Tibial nerve (tissue), 4 donors: ENCODE data around the gene TRAPPC2L. TPM values are rescaled to one million over a fixed set of nuclear protein-coding genes. Genes with fewer than 3 reads are reported as not detected.

Source experiments
- DNase-seq, 2 donors: peaks; one replicate each; pipeline ENCODE4 v3.0.0-alpha.2; 2019; ENCODE audit warnings: low spot score in 2 of 2
- H3K27ac ChIP-seq, 4 donors: fragments of 200-600 bp; sonication (generic) in 3 of 4; one replicate each; pipeline ENCODE4 v1.5.1; 2017 to 2019; ENCODE audit warnings: mild to moderate bottlenecking in 1 of 4
- H3K27me3 ChIP-seq, 2 donors: fragments of 200-600 bp; sonication (generic) in 1 of 2; one replicate each; pipeline versions ENCODE4 v1.5.1 to v1.6.0; 2017 to 2019
- H3K36me3 ChIP-seq, 3 donors: fragments of 200-600 bp; sonication (generic); one replicate each; pipeline ENCODE4 v1.5.1; 2018 to 2019
- H3K4me1 ChIP-seq, 4 donors: fragments of 200-600 bp; sonication (generic) in 3 of 4; one replicate each; pipeline ENCODE4 v1.5.1; 2017 to 2019
- H3K4me3 ChIP-seq, 4 donors: fragments of 200-600 bp; sonication (generic) in 3 of 4; one replicate each; pipeline ENCODE4 v1.5.1; 2017 to 2019; ENCODE audit warnings: mild to moderate bottlenecking in 1 of 4, moderate library complexity in 1 of 4
- H3K9me3 ChIP-seq, 4 donors: fragments of 200-600 bp; sonication (generic) in 3 of 4; one replicate each; pipeline ENCODE4 v1.5.1; 2017 to 2019
- EP300 ChIP-seq, 2 donors: sonication (generic); formaldehyde crosslinking; IDR thresholded peaks; one replicate each; pipeline ENCODE4 v1.6.1; 2017; ENCODE audit warnings: antibody characterized with exemption in 2 of 2, mild to moderate bottlenecking in 1 of 2
- POLR2A ChIP-seq, 2 donors: fragments of 450-650 bp; IDR thresholded peaks; one replicate each; pipeline ENCODE4 v1.6.1; 2017; ENCODE audit warnings: antibody characterized with exemption in 2 of 2, mild to moderate bottlenecking in 2 of 2, moderate library complexity in 2 of 2
- WGBS, 2 donors: methylation state at CpG; one replicate each; pipeline ENCODE4 v1.1.5; 2018; 5-methylcytosine and 5-hydroxymethylcytosine counted together
- total RNA-seq, 4 donors: library from RNA; depleted of rRNA; stranded (reverse); fragments of >200 nt; gene quantifications; one replicate each; pipeline ENCODE4 v1.1.0, GENCODE V29; 2016
- TF ChIP-seq, protein P1 (sequence below), 5 experiments: fragments of 200-600 bp in 3 of 5; fragments of 450-650 bp in 2 of 5; sonication (generic) in 3 of 5; IDR thresholded peaks; one replicate each; pipeline ENCODE4 v1.5.1; 2016 to 2019; ENCODE audit warnings: antibody characterized with exemption in 5 of 5, mild to moderate bottlenecking in 3 of 5, moderate library complexity in 2 of 5

The TRAPPC2L gene
- total RNA-seq, 4 donors from 2014 or later = 18.0 to 36.6 (median 22.9) TPM

- Histone ChIP-seq H3K36me3 (peaks cover 3 to 45% (median 13%) of the 10 kb centered on the region in 3 donors), H3K4me3 (no peak overlapping the region), H3K27ac (no peak overlapping the region), H3K4me1 (no peaks in the 10 kb centered on the region), H3K9me3 (no peaks in the 10 kb centered on the region), H3K27me3 (peaks cover 0 to 8% of the 10 kb centered on the region in 2 donors)
- DNase-seq = no peak
- 65 to 78% methylated on average over 11 to 15 of the region's 18 CpGs for WGBS, 2 donors
- TF ChIP-seq, protein P1, sequence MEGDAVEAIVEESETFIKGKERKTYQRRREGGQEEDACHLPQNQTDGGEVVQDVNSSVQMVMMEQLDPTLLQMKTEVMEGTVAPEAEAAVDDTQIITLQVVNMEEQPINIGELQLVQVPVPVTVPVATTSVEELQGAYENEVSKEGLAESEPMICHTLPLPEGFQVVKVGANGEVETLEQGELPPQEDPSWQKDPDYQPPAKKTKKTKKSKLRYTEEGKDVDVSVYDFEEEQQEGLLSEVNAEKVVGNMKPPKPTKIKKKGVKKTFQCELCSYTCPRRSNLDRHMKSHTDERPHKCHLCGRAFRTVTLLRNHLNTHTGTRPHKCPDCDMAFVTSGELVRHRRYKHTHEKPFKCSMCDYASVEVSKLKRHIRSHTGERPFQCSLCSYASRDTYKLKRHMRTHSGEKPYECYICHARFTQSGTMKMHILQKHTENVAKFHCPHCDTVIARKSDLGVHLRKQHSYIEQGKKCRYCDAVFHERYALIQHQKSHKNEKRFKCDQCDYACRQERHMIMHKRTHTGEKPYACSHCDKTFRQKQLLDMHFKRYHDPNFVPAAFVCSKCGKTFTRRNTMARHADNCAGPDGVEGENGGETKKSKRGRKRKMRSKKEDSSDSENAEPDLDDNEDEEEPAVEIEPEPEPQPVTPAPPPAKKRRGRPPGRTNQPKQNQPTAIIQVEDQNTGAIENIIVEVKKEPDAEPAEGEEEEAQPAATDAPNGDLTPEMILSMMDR (IDR thresholded peaks at IDR 0.05) = no peak
- no peak for TF ChIP-seq EP300 (IDR thresholded peaks at IDR 0.05)
- no peak for TF ChIP-seq POLR2A (IDR thresholded peaks at IDR 0.05)
Measured at GRCh38 chr16:88864521-88864920, 7.6 kb downstream of the TRAPPC2L start.

DNA sequence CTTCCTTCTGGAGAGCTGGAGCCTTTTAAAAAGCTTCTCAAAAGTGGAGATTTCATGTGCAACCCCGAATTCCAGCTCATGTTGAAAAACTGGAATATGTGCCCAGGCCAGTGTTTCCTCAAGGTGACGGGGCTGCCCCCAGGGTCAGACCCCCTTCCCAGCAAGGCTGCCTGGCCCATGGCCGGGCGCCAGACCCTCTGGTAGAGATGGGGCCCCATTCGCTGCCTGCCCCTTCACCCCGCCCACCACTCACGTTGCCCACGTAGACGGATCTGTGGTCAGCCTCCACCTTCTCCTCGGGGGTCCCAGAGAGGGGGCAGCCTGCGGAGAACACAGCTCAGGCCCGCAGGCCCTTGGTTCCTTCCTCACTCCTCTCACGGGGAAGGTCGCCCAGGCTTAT, 8.4 kb downstream of the TRAPPC2L start:
- Histone ChIP-seq H3K9me3 (no peaks in the 10 kb centered on the region), H3K4me3 (no peak overlapping the region), H3K27ac (no peak overlapping the region), H3K36me3 (peaks cover 0 to 37% (median 12%) of the 10 kb centered on the region in 3 donors), H3K4me1 (no peaks in the 10 kb centered on the region), H3K27me3 (peaks cover 0 to 14% of the 10 kb centered on the region in 2 donors)
- DNase-seq = no peak
- TF ChIP-seq, protein P1 (IDR thresholded peaks at IDR 0.05) = no peak
- TF ChIP-seq POLR2A (IDR thresholded peaks at IDR 0.05) (no peak), EP300 (IDR thresholded peaks at IDR 0.05) (no peak)
- 64 to 65% methylated on average over 10 to 14 of the region's 14 CpGs for WGBS, 2 donors

- no peak overlapping the region for H3K27ac ChIP-seq
- peaks cover 0 to 3% (median 0%) of the 10 kb centered on the region in 4 donors for H3K4me1 ChIP-seq
- WGBS, 2 donors = 83 to 88% methylated on average over 5 to 7 of the region's 15 CpGs
- H3K36me3 ChIP-seq = peaks cover 0 to 32% (median 7%) of the 10 kb centered on the region in 3 donors
- H3K4me3 ChIP-seq = no peak overlapping the region
- DNase-seq = no peak
- no peaks in the 10 kb centered on the region for H3K9me3 ChIP-seq
- TF ChIP-seq EP300 (IDR thresholded peaks at IDR 0.05) = no peak
- no peak for TF ChIP-seq POLR2A (IDR thresholded peaks at IDR 0.05)
- TF ChIP-seq, protein P1 (IDR thresholded peaks at IDR 0.05) = no peak
- peaks cover 0 to 18% of the 10 kb centered on the region in 2 donors for H3K27me3 ChIP-seq
Measured at GRCh38 chr16:88865742-88866141, 8.8 kb downstream of the TRAPPC2L start.

DNA sequence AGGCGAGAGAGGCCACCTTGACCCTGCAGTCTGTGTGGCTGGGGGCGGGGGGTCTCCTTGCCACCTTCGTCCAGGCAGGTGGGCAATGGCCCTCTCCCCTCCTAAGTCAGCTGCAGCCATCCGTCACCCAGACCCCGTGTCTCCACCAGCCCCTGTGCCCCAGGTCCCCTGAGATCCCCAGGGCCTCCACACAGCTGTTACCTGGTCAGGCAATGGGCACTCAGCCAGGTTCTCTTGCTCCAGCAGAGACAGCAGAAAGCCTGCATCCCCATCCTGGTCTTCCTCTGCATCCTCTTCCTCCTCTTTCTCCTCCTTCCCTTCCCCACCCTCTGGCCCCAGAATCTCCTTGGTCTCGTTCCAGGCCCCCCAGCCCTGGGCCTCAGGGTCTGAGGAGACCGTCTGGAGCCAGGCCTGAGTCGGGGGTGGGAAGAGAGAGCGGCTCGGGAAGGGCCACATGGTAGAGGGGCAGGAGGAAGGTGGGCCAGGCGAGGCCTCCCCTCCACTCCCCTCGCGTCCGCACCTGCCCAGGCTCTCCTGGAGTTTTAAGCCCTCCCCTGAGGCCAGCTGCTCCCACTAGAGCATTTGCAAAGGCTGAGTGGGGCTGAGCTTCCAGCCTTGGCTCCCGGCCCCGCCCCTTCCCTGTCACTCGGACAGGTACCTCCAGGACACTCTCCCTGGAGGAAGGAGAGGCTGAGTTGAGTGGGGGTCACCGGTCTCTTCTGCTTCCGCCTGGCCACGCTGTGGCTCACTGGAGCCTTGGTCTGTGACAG, 9.4 kb downstream of the TRAPPC2L start, which contains the start of gene PABPN1L:
PABPN1L (minus strand) TSS at position 510 of the 770 bp plus-strand sequence; CDS start at position 456, 54 bp downstream.
- H3K27me3 ChIP-seq = peaks cover 0 to 24% of the 10 kb centered on the region in 2 donors
- peaks cover 0 to 9% (median 0%) of the 10 kb centered on the region in 4 donors for H3K4me1 ChIP-seq
- H3K9me3 ChIP-seq = no peaks in the 10 kb centered on the region
- H3K36me3 ChIP-seq = peaks cover 0 to 27% (median 6%) of the 10 kb centered on the region in 3 donors
- no peak within 1 kb of the TSS for H3K27ac ChIP-seq
- TF ChIP-seq, protein P1 (IDR thresholded peaks at IDR 0.05) = no peak
- TF ChIP-seq EP300 (IDR thresholded peaks at IDR 0.05) (no peak), POLR2A (IDR thresholded peaks at IDR 0.05) (no peak)
- WGBS, 2 donors = 62 to 63% methylated on average over 16 to 17 of the region's 20 CpGs
- DNase-seq = no peak
- H3K4me3 ChIP-seq = no peak within 1 kb of the TSS

GRCh38 chr16:88867581-88868246, 10.8 kb downstream of the TRAPPC2L start:
- H3K36me3 ChIP-seq = peaks cover 0 to 13% (median 0%) of the 10 kb centered on the region in 3 donors
- no peaks in the 10 kb centered on the region for H3K9me3 ChIP-seq
- H3K4me3 ChIP-seq = no peak overlapping the region
- TF ChIP-seq POLR2A (IDR thresholded peaks at IDR 0.05) (no peak), EP300 (IDR thresholded peaks at IDR 0.05) (no peak)
- TF ChIP-seq, protein P1 (IDR thresholded peaks at IDR 0.05) = no peak
- H3K27me3 ChIP-seq = peaks cover 0 to 31% of the 10 kb centered on the region in 2 donors
- no peak for DNase-seq
- no peak overlapping the region for H3K27ac ChIP-seq
- H3K4me1 ChIP-seq = peaks cover 0 to 11% (median 0%) of the 10 kb centered on the region in 4 donors
- WGBS, 2 donors = 81% methylated on average over 21 to 23 of the region's 24 CpGs
